RWPE2 (cell line): ENCODE measurements around the gene KCNT2.

Experiments
- ATAC-seq: fragments of 200-7000 bp; cut with Tn5 transposase; 3 replicates; pipeline ENCODE4 v1.9.1; 2021; ENCODE audit warnings: low read depth
- DNase-seq: peaks from one replicate; pipeline ENCODE4 v3.0.0-alpha.2; 2020; ENCODE audit warnings: low spot score
- H3K27ac ChIP-seq: fragments of 450-650 bp; 2 replicates; pipeline ENCODE4 v1.5.1; 2017; ENCODE audit warnings: mild to moderate bottlenecking; ENCODE audit not compliant: poor library complexity, severe bottlenecking
- H3K27me3 ChIP-seq: fragments of 250-450 bp; sonication (Bioruptor Pico); 2 replicates; pipeline ENCODE4 v1.5.1; 2021; ENCODE audit warnings: mild to moderate bottlenecking, moderate library complexity; ENCODE audit not compliant: insufficient read depth, poor library complexity, severe bottlenecking
- H3K36me3 ChIP-seq: fragments of 250-450 bp; sonication (Bioruptor Pico); 2 replicates; pipeline ENCODE4 v1.5.1; 2020; ENCODE audit warnings: low read depth, mild to moderate bottlenecking, moderate library complexity
- H3K4me1 ChIP-seq: fragments of 250-450 bp; sonication (Bioruptor Pico); 2 replicates; pipeline ENCODE4 v1.5.1; 2021; ENCODE audit warnings: mild to moderate bottlenecking, moderate library complexity; ENCODE audit not compliant: insufficient read depth, poor library complexity, severe bottlenecking
- H3K4me3 ChIP-seq: fragments of 250-450 bp; sonication (Bioruptor Pico); 2 replicates; pipeline ENCODE4 v1.5.1; 2021; ENCODE audit warnings: mild to moderate bottlenecking, moderate library complexity; ENCODE audit not compliant: severe bottlenecking
- H3K9me3 ChIP-seq: fragments of 250-450 bp; sonication (Bioruptor Pico); 2 replicates; pipeline ENCODE4 v1.5.1; 2021; ENCODE audit warnings: mild to moderate bottlenecking, moderate library complexity; ENCODE audit not compliant: severe bottlenecking
- CTCF ChIP-seq: fragments of 450-650 bp; IDR thresholded peaks from one replicate; pipeline ENCODE4 v1.5.1; 2017; ENCODE audit warnings: mild to moderate bottlenecking, moderate library complexity; ENCODE audit not compliant: poor library complexity, severe bottlenecking

KCNT2 gene

GRCh38 chr1:196382383-196382782, 225.9 kb downstream of the KCNT2 start:
- Histone ChIP-seq H3K9me3 (no peaks in the 10 kb centered on the region), H3K27me3 (no peaks in the 10 kb centered on the region), H3K4me3 (no peak overlapping the region), H3K4me1 (no peaks in the 10 kb centered on the region), H3K27ac (no peak overlapping the region), H3K36me3 (no peaks in the 10 kb centered on the region)
- no peak for TF ChIP-seq CTCF
- DNase-seq (no peak), ATAC-seq (no peak)

- no peaks in the 10 kb centered on the region for H3K36me3 ChIP-seq
- no peak overlapping the region for H3K4me3 ChIP-seq
- DNase-seq = no peak
- H3K27ac ChIP-seq = no peak overlapping the region
- H3K4me1 ChIP-seq = no peaks in the 10 kb centered on the region
- TF ChIP-seq CTCF = no peak
- H3K9me3 ChIP-seq = no peaks in the 10 kb centered on the region
- no peaks in the 10 kb centered on the region for H3K27me3 ChIP-seq
- ATAC-seq = no peak
Measured at GRCh38 chr1:196381544-196381943, 226.7 kb downstream of the KCNT2 start.

GRCh38 chr1:196380316-196380715, 227.9 kb downstream of the KCNT2 start:
- TF ChIP-seq CTCF = no peak
- no peak for ATAC-seq
- Histone ChIP-seq H3K9me3 (no peaks in the 10 kb centered on the region), H3K4me3 (no peak overlapping the region), H3K27me3 (no peaks in the 10 kb centered on the region), H3K27ac (no peak overlapping the region), H3K4me1 (no peaks in the 10 kb centered on the region), H3K36me3 (no peaks in the 10 kb centered on the region)
- no peak for DNase-seq

GRCh38 chr1:196377811-196378210, 230.4 kb downstream of the KCNT2 start:
- no peak for TF ChIP-seq CTCF
- DNase-seq = no peak
- no peaks in the 10 kb centered on the region for H3K4me1 ChIP-seq
- ATAC-seq = no peak
- no peaks in the 10 kb centered on the region for H3K27me3 ChIP-seq
- H3K4me3 ChIP-seq = no peak overlapping the region
- no peaks in the 10 kb centered on the region for H3K9me3 ChIP-seq
- H3K27ac ChIP-seq = no peak overlapping the region
- no peaks in the 10 kb centered on the region for H3K36me3 ChIP-seq

- DNase-seq (no peak), ATAC-seq (no peak)
- no peaks in the 10 kb centered on the region for H3K27me3 ChIP-seq
- no peak overlapping the region for H3K27ac ChIP-seq
- H3K36me3 ChIP-seq = no peaks in the 10 kb centered on the region
- no peak overlapping the region for H3K4me3 ChIP-seq
- no peaks in the 10 kb centered on the region for H3K9me3 ChIP-seq
- no peak for TF ChIP-seq CTCF
- H3K4me1 ChIP-seq = no peaks in the 10 kb centered on the region
Measured at GRCh38 chr1:196376630-196377328, 231.5 kb downstream of the KCNT2 start.
